Tibial artery (tissue), 4 donors: ENCODE data around the gene CSF3R.
"Not testable (repeated sequence)": the region's sequence is repeated elsewhere in the genome, so short reads cannot be mapped to it uniquely, and the experiment has no call there.

ENCODE experiments used
- DNase-seq, 2 donors: peaks; one replicate each; pipeline ENCODE4 v3.0.0-alpha.2; 2019
- H3K27ac ChIP-seq, 2 donors: fragments of 200-600 bp; sonication (generic) in 1 of 2; 1 replicate in 1 of 2; 2 replicates in 1 of 2; pipeline ENCODE4 v1.5.1; 2018 to 2019; ENCODE audit warnings: mild to moderate bottlenecking in 1 of 2
- H3K27me3 ChIP-seq, 2 donors: fragments of 200-600 bp; sonication (generic) in 1 of 2; one replicate each; pipeline versions ENCODE4 v1.5.1 to v1.6.0; 2016 to 2019
- H3K36me3 ChIP-seq, 3 donors: fragments of 200-600 bp; sonication (generic) in 2 of 3; one replicate each; pipeline ENCODE4 v1.5.1; 2016 to 2019; ENCODE audit warnings: mild to moderate bottlenecking in 2 of 3
- H3K4me1 ChIP-seq, 4 donors: fragments of 200-600 bp; sonication (generic) in 2 of 4; 1 replicate in 3 of 4; 2 replicates in 1 of 4; pipeline ENCODE4 v1.5.1; 2016 to 2019
- H3K4me3 ChIP-seq, 2 donors: fragments of 200-600 bp; sonication (generic) in 1 of 2; 1 replicate in 1 of 2; 2 replicates in 1 of 2; pipeline ENCODE4 v1.5.1; 2018 to 2019; ENCODE audit warnings: mild to moderate bottlenecking in 2 of 2
- H3K9me3 ChIP-seq, 3 donors: fragments of 200-600 bp; sonication (generic) in 1 of 3; one replicate each; pipeline ENCODE4 v1.5.1; 2016 to 2019
- intact Hi-C: fragments of 100-400 bp; cut with DNase I; formaldehyde crosslinking; loops from one replicate; pipeline ENCODE4 v1.15.0; 2023; ENCODE audit warnings: low total_unique reads
- TF ChIP-seq, protein P1 (sequence below), 2 experiments: fragments of 200-600 bp in 1 of 2; fragments of 450-650 bp in 1 of 2; IDR thresholded peaks; one replicate each; pipeline ENCODE4 v1.5.1; 2017 to 2019; ENCODE audit warnings: antibody characterized with exemption in 2 of 2, mild to moderate bottlenecking in 1 of 2, moderate library complexity in 1 of 2

The CSF3R gene

DNA sequence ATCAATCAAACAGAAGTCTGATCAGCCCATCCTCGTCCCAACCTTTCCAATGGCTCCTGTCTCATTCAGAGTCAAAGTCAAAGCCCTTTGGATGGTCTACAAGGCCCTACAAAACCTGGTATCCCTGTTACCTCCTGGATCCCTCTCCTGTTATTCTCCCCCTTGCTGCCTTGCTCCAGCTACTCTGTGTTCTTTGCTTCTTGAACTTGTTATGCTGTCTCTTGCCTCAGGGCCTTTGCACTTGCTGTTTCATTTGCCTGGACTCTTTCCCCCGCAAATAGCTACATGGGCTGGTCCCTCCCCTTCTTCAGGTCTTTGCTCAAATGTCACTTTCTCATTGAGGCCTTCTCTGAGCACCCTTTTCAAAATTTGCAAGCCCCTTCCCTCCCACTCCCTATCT, 1.4 kb upstream of the CSF3R start:
- no peaks in the 10 kb centered on the region for H3K36me3 ChIP-seq
- H3K4me1 ChIP-seq = no peaks in the 10 kb centered on the region
- no peaks in the 10 kb centered on the region for H3K9me3 ChIP-seq
- no peak overlapping the region for H3K4me3 ChIP-seq
- TF ChIP-seq, protein P1, sequence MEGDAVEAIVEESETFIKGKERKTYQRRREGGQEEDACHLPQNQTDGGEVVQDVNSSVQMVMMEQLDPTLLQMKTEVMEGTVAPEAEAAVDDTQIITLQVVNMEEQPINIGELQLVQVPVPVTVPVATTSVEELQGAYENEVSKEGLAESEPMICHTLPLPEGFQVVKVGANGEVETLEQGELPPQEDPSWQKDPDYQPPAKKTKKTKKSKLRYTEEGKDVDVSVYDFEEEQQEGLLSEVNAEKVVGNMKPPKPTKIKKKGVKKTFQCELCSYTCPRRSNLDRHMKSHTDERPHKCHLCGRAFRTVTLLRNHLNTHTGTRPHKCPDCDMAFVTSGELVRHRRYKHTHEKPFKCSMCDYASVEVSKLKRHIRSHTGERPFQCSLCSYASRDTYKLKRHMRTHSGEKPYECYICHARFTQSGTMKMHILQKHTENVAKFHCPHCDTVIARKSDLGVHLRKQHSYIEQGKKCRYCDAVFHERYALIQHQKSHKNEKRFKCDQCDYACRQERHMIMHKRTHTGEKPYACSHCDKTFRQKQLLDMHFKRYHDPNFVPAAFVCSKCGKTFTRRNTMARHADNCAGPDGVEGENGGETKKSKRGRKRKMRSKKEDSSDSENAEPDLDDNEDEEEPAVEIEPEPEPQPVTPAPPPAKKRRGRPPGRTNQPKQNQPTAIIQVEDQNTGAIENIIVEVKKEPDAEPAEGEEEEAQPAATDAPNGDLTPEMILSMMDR (IDR thresholded peaks at IDR 0.05) = no peak
- no peak overlapping the region for H3K27ac ChIP-seq
- intact Hi-C loops = no loop called here
- peaks cover 0 to 34% of the 10 kb centered on the region in 2 donors for H3K27me3 ChIP-seq
- no peak for DNase-seq

DNA sequence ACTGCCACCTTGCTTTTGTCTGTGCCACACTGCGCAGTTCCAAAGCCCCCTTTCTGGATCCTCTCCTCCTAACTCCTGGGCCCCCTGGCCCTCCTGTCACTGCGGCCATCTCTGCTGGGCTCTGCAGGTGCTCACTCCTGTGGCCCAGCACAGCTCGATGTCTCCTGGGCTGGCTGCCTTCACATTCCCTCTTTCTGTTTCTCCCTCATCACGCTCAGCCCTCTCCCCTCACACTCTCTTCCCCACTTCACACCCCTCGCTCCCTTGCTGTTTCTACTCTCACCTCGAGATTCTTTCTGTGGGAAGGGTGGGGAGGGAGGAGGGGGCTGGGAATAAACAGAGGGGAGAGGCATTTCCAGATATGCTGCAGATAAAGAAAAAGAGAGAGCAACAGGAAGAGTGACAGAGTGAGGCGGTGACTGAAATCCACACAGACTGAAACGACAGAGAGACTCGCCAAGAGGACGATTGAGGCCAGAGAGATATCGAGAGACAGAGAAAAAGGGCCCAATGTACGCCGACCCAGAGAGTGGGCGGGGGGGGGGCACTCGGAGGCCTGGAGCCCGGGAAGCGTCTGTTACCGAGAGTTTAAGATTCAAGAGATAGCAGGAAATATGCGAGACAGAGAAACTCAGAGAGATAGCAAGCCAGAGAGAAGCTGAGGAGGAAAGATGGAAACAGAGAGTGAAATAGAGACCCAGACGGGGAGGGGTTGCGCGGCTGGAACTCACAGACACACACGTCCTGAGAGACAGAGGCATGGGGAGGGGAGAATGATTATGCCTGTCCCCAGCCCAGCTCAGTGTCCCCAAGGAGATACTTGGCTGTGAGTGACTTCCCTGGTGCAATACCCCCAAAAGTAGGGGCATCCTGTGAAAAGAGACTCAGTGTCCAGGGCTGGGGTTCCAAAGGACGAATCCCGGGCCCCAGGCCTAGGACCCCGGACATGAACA, 666 bp downstream of the CSF3R start:
- Histone ChIP-seq H3K27me3 (peaks cover 0 to 35% of the 10 kb centered on the region in 2 donors), H3K27ac (no peak overlapping the region), H3K36me3 (no peaks in the 10 kb centered on the region), H3K4me3 (peak overlapping the region; percentile 4 to 7), H3K4me1 (no peaks in the 10 kb centered on the region), H3K9me3 (no peaks in the 10 kb centered on the region)
- TF ChIP-seq, protein P1 (IDR thresholded peaks at IDR 0.05) = no peak
- intact Hi-C loops = no loop called here
- DNase-seq = no peak

DNA sequence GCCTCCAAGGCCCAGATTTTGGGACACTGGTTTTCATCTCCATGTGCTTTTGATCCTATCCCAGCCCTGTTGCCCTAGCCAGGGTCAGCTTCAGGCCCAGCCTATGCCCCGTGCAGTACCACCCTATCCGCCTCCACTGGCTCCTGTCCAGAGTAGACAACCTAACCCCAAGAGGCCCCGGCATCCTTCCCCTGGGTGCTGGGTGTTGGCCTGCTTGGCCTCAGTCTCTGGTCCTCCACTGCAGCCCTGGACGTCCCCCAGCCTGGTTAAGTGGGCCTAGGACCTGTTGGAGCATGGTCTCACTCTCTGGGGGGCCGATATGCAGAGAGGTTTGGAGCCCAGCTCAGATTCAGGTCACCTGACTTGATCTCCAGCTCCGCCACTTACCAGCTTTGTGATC, 1.6 kb downstream of the CSF3R start:
- no peak overlapping the region for H3K27ac ChIP-seq

DNA sequence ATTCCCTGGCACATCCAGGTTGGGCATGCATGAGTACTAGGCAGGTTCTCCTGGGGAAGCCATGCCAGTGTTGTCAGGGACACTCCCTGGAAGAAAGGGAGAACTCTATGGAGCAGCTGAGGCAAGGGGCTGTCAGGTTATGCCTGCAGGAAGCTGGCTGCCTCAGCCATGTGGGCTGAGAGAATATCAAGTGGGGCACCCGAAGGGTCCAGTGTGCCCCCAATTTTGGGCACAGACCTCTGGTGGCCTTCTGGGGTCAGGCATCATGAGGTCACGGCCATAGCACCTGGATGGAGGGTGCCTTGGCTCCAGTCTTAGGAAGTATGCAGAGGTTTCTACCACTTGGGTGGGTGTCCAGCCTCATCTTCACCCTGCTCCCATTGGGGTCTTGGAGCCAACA, 2.6 kb downstream of the CSF3R start:
- H3K9me3 ChIP-seq = no peaks in the 10 kb centered on the region
- no peak overlapping the region for H3K4me3 ChIP-seq
- intact Hi-C loops = no loop called here

More for the DNA sequence above, 1.6 kb downstream of the CSF3R start:
- no peak overlapping the region for H3K4me3 ChIP-seq
- no peaks in the 10 kb centered on the region for H3K9me3 ChIP-seq
- intact Hi-C loops = no loop called here
- no peaks in the 10 kb centered on the region for H3K36me3 ChIP-seq
- no peaks in the 10 kb centered on the region for H3K4me1 ChIP-seq
- peaks cover 0 to 38% of the 10 kb centered on the region in 2 donors for H3K27me3 ChIP-seq
- no peak for DNase-seq
- TF ChIP-seq, protein P1 (IDR thresholded peaks at IDR 0.05) = no peak

DNA sequence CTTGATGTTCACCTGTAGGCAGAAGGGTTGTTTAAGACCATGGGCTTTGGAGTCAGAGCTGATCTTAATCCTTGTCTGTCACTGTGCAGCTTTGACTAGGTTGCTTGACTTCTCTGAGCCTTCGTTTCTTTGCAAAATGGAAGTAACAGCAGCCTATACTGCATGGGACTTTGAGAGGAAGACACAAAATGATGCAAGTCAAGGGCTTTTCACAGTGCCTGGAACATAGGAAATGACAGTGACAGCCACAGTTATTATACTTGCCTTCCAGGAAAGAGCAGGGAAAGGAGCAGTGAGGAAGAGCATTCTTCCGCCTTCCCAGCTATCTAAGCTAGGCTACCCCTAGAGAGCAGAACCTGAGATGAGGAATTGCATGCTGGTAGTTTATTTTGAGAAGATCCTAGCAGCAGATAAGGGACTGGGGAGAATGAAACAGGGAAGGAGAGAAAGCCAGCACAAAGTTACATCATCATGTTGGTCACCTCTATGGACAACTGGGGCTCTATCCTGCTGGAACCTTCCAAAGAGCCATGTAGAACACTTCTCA, 3.1 kb downstream of the CSF3R start:
- Histone ChIP-seq H3K9me3 (no peaks in the 10 kb centered on the region), H3K4me1 (no peaks in the 10 kb centered on the region), H3K4me3 (no peak overlapping the region), H3K36me3 (no peaks in the 10 kb centered on the region), H3K27me3 (peaks cover 0 to 40% of the 10 kb centered on the region in 2 donors), H3K27ac (no peak overlapping the region)
- intact Hi-C loops = no loop called here
- DNase-seq = no peak
- TF ChIP-seq, protein P1 (IDR thresholded peaks at IDR 0.05) = no peak

More for the DNA sequence above, 2.6 kb downstream of the CSF3R start:
- peaks cover 0 to 38% of the 10 kb centered on the region in 2 donors for H3K27me3 ChIP-seq
- DNase-seq = no peak
- H3K27ac ChIP-seq = no peak overlapping the region
- H3K36me3 ChIP-seq = no peaks in the 10 kb centered on the region
- H3K4me1 ChIP-seq = no peaks in the 10 kb centered on the region
- TF ChIP-seq, protein P1 (IDR thresholded peaks at IDR 0.05) = no peak

DNA sequence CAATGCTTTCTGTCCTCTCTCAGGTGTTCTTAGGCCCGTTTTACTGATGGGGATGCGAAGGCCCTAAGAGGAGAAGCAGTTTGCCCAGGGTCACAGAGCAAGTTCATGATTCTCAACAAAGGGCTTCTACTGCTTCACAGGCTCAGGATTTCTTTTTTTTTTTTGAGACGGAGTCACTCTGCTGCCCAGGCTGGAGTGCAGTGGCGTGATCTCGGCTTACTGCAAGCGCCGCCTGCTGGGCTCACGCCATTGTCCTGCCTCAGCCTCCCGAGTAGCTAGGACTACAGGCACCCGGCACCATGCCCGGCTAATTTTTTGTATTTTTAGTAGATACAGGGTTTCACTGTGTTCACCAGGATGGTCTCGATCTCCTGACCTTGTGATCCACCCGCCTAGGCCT, 5.1 kb downstream of the CSF3R start:
- H3K27ac ChIP-seq, DNase-seq, H3K36me3 ChIP-seq, intact Hi-C loops, H3K4me1 ChIP-seq, H3K9me3 ChIP-seq, H3K4me3 ChIP-seq: not testable (repeated sequence)
- H3K27me3 ChIP-seq = peaks cover 0 to 39% of the 10 kb centered on the region in 2 donors
